Measurements from ENCODE around the gene HMCN2. TPM values are rescaled to one million over a fixed set of nuclear protein-coding genes. Genes with fewer than 3 reads are reported as not detected.

HMCN2 gene
- total RNA-seq, 4 donors from 2014 or later: 1.3 to 6.3 (median 3.5) TPM

DNA sequence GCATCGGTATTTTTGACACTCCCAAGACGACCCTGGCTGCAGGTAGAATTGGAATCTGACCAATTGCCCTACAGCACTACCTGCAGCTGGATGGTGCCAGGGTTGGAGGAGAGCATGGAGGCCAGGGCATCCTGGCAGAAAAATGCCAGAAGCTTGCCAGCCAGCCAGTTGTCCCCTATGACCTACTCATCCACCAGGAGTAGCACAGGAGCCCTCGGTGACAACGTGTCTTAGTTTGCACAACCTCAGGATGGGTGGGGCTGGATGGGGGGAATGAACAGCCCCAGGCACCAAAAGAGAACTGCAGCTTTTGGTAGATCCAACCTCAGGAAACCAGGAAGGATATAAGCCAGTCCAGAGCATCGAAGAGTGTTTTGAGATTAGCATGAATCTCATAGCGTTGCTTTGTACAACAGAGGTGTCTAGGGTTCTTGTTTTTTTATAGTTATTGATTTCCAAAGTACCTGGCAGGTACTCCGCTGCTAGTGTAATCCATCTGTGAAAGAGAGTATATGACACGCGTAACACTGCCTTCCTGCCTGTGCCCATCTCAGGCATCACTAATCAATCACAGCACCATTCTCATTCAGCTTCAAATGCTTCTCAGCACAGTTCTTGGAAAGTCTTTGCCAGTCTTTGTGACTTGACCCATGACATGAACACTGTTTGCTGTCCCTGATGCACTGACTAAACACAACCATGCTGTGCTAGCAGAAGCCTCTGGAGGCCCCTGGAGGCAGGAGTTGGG, 142.5 kb downstream of the HMCN2 start:
- TF ChIP-seq EP300 (IDR thresholded peaks at IDR 0.05): no peak
- WGBS: 76% methylated on average over 9 of the region's 9 CpGs
- no peak overlapping the region for H3K27ac ChIP-seq
- no peaks in the 10 kb centered on the region for H3K27me3 ChIP-seq
- no peaks in the 10 kb centered on the region for H3K4me1 ChIP-seq
- no peak for DNase-seq (ENCODE audit: low spot score in 2 of 2)
- no peaks in the 10 kb centered on the region for H3K9me3 ChIP-seq
- H3K36me3 ChIP-seq: no peaks in the 10 kb centered on the region
- no peak overlapping the region for H3K4me3 ChIP-seq

DNA sequence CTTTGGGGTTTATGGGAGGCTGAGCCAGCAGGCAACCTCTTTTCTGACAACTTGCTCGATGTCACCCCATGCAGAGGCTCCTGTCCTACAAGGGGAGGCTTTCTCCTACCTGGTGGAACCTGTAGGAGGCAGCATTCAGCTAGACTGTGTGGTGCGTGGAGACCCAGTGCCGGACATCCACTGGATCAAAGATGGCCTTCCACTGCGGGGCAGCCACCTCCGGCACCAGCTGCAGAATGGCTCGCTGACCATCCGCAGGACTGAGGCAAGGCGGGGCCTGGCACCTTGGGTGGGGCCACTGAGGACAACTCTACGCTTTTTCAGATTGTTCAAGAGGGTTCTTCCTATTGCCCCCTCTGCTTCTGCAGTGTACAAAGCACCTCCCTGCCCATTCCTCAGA, 143.1 kb downstream of the HMCN2 start:
- no peak for DNase-seq (ENCODE audit: low spot score in 2 of 2)
- Histone ChIP-seq H3K36me3 (no peaks in the 10 kb centered on the region), H3K4me1 (no peaks in the 10 kb centered on the region), H3K4me3 (no peak overlapping the region), H3K9me3 (no peaks in the 10 kb centered on the region), H3K27ac (no peak overlapping the region), H3K27me3 (no peaks in the 10 kb centered on the region)
- TF ChIP-seq POLR2AphosphoS5 (IDR thresholded peaks at IDR 0.05): no peak
- no peak for TF ChIP-seq POLR2A (IDR thresholded peaks at IDR 0.05)
- TF ChIP-seq EP300 (IDR thresholded peaks at IDR 0.05): no peak
- TF ChIP-seq, protein P1, sequence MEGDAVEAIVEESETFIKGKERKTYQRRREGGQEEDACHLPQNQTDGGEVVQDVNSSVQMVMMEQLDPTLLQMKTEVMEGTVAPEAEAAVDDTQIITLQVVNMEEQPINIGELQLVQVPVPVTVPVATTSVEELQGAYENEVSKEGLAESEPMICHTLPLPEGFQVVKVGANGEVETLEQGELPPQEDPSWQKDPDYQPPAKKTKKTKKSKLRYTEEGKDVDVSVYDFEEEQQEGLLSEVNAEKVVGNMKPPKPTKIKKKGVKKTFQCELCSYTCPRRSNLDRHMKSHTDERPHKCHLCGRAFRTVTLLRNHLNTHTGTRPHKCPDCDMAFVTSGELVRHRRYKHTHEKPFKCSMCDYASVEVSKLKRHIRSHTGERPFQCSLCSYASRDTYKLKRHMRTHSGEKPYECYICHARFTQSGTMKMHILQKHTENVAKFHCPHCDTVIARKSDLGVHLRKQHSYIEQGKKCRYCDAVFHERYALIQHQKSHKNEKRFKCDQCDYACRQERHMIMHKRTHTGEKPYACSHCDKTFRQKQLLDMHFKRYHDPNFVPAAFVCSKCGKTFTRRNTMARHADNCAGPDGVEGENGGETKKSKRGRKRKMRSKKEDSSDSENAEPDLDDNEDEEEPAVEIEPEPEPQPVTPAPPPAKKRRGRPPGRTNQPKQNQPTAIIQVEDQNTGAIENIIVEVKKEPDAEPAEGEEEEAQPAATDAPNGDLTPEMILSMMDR (IDR thresholded peaks at IDR 0.05): no peak
- 89% methylated on average over 9 of the region's 9 CpGs for WGBS

DNA sequence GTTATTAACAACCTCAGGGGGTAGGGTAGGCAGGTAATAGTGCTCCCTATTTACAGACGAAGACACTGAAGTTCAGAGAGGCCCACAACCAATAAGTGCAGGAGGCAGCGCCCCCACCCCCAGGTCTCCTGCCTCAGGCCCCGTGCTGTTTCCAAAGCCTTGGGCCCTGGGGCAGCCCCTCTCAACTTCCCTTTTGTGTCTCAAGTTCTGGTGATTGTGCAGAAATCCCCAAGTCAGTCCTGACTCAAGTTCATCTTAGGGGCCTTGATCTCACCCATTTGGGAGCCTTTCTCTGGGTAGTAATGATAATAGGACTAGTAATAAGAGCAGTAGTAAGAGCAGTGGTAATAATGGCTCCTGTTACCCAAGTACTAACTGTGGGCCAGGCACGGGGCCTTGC, 143.7 kb downstream of the HMCN2 start:
- no peak for TF ChIP-seq POLR2A (IDR thresholded peaks at IDR 0.05)
- TF ChIP-seq EP300 (IDR thresholded peaks at IDR 0.05): no peak
- TF ChIP-seq POLR2AphosphoS5 (IDR thresholded peaks at IDR 0.05): no peak
- TF ChIP-seq, protein P1 (IDR thresholded peaks at IDR 0.05): no peak
- DNase-seq (ENCODE audit: low spot score in 2 of 2): no peak
- H3K9me3 ChIP-seq: no peaks in the 10 kb centered on the region
- no peaks in the 10 kb centered on the region for H3K27me3 ChIP-seq
- H3K4me3 ChIP-seq: no peak overlapping the region
- 85% methylated on average over 4 of the region's 4 CpGs for WGBS
- no peaks in the 10 kb centered on the region for H3K4me1 ChIP-seq
- H3K27ac ChIP-seq: no peak overlapping the region
- H3K36me3 ChIP-seq: no peaks in the 10 kb centered on the region

DNA sequence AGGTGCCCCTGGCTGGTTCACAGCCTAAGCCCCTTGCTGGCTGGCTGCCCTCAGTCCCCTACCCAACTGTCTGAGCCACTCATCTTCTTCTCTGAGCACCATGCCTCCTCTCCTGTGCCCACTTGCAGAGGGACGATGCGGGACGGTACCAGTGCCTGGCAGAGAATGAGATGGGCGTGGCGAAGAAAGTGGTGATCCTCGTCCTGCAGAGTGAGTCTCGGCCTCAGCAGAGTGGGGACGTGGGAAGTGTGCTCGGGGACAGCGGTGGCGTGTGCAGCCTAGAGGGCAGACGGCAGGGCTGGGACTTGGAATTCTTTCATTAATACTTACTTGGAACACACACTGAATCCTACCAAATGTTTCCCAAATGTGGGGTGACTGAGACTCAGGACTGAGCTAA, 144.9 kb downstream of the HMCN2 start:
- 48% methylated on average over 12 of the region's 12 CpGs for WGBS
- no peak for DNase-seq (ENCODE audit: low spot score in 2 of 2)
- Histone ChIP-seq H3K9me3 (no peaks in the 10 kb centered on the region), H3K4me1 (no peaks in the 10 kb centered on the region), H3K36me3 (no peaks in the 10 kb centered on the region), H3K27ac (no peak overlapping the region), H3K4me3 (no peak overlapping the region), H3K27me3 (no peaks in the 10 kb centered on the region)
- TF ChIP-seq POLR2A (IDR thresholded peaks at IDR 0.05) (no peak), EP300 (IDR thresholded peaks at IDR 0.05) (no peak), POLR2AphosphoS5 (IDR thresholded peaks at IDR 0.05) (no peak)
- TF ChIP-seq, protein P1 (IDR thresholded peaks at IDR 0.05): no peak

DNA sequence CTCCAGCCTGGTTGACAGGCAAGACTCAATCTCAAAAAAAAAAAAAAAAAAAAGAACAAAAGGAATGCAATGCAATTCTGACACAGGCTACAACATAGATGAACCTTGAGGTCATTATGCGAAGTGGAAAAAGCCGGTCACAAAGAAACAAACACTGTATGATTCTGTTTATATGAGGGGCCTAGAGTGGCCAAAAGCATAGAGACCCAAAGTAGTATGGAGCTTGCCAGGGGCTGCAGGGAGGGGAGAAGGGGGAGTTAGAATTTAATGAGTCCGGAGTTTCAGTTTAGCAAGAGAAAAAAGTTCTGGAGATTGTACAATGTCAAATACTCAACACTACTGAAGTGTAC, 146.0 kb downstream of the HMCN2 start:
- H3K4me1 ChIP-seq: no peaks in the 10 kb centered on the region
- H3K27me3 ChIP-seq: no peaks in the 10 kb centered on the region
- H3K27ac ChIP-seq: no peak overlapping the region
- no peaks in the 10 kb centered on the region for H3K9me3 ChIP-seq
- no peak overlapping the region for H3K4me3 ChIP-seq
- DNase-seq (ENCODE audit: low spot score in 2 of 2): no peak
- H3K36me3 ChIP-seq: no peaks in the 10 kb centered on the region
- WGBS: 73% methylated on average over 3 of the region's 3 CpGs
- TF ChIP-seq POLR2AphosphoS5 (IDR thresholded peaks at IDR 0.05) (no peak), POLR2A (IDR thresholded peaks at IDR 0.05) (no peak), EP300 (IDR thresholded peaks at IDR 0.05) (no peak)
- TF ChIP-seq, protein P1 (IDR thresholded peaks at IDR 0.05): no peak

Measured in suprapubic skin (tissue), 4 donors.